GM23248 (cell line): Measurements from ENCODE around the gene SFN. TPM values are rescaled to one million over a fixed set of nuclear protein-coding genes. Genes with fewer than 3 reads are reported as not detected.
A peak's percentile ranks its signal among the peaks of the same experiment; 100 is the strongest.
"Not testable (repeated sequence)": the region's sequence is repeated elsewhere in the genome, so short reads cannot be mapped to it uniquely, and the experiment has no call there.

Experiments
- DNase-seq: peaks from one replicate; pipeline ENCODE4 v3.0.0-alpha.2; 2015
- H2AFZ ChIP-seq: fragments of 200-600 bp; sonication (generic); 2 replicates; pipeline ENCODE4 v1.6.1; 2016; ENCODE audit warnings: antibody characterized with exemption
- H3F3A ChIP-seq: fragments of 200-600 bp; sonication (generic); 2 replicates; pipeline ENCODE4 v1.6.1; 2016; ENCODE audit warnings: mild to moderate bottlenecking, antibody characterized with exemption, mixed run types; ENCODE audit not compliant: insufficient read depth
- H3K27ac ChIP-seq: fragments of 200-600 bp; sonication (generic); 2 replicates; pipeline ENCODE4 v1.5.1; 2016; ENCODE audit warnings: mild to moderate bottlenecking
- H3K27me3 ChIP-seq: fragments of 200-600 bp; sonication (generic); replicated peaks from 2 replicates; pipeline ENCODE4 v1.6.1; 2016; ENCODE audit warnings: mild to moderate bottlenecking; ENCODE audit not compliant: insufficient read depth
- H3K36me3 ChIP-seq: fragments of 200-600 bp; sonication (generic); 2 replicates; pipeline ENCODE4 v1.6.1; 2016; ENCODE audit warnings: low read depth, mild to moderate bottlenecking
- H3K4me1 ChIP-seq: fragments of 200-600 bp; sonication (generic); 2 replicates; pipeline ENCODE4 v1.6.1; 2016; ENCODE audit warnings: mild to moderate bottlenecking; ENCODE audit not compliant: insufficient read depth
- H3K4me2 ChIP-seq: fragments of 200-600 bp; sonication (generic); one replicate; pipeline ENCODE4 v1.6.1; 2016; ENCODE audit warnings: mild to moderate bottlenecking; ENCODE audit not compliant: unreplicated experiment
- H3K4me3 ChIP-seq: fragments of 200-600 bp; sonication (generic); 2 replicates; pipeline ENCODE4 v1.5.1; 2016; ENCODE audit warnings: mild to moderate bottlenecking
- H3K79me2 ChIP-seq: fragments of 200-600 bp; sonication (generic); 2 replicates; pipeline ENCODE4 v1.6.1; 2016; ENCODE audit warnings: mild to moderate bottlenecking; ENCODE audit not compliant: insufficient read depth
- H3K9ac ChIP-seq: fragments of 200-600 bp; sonication (generic); 2 replicates; pipeline ENCODE4 v1.6.1; 2016; ENCODE audit warnings: mild to moderate bottlenecking
- H3K9me2 ChIP-seq: fragments of 200-600 bp; sonication (generic); 2 replicates; pipeline ENCODE4 v1.6.1; 2016; ENCODE audit warnings: mixed run types, mild to moderate bottlenecking, moderate library complexity; ENCODE audit not compliant: insufficient read depth
- H3K9me3 ChIP-seq: fragments of 200-600 bp; sonication (generic); one replicate; pipeline ENCODE4 v1.6.1; 2017; ENCODE audit warnings: low read depth
- H4K20me1 ChIP-seq: fragments of 200-600 bp; sonication (generic); 2 replicates; pipeline ENCODE4 v1.6.0; 2016; ENCODE audit not compliant: insufficient read depth
- EZH2 ChIP-seq: fragments of 200-600 bp; sonication (generic); IDR thresholded peaks from 2 replicates; pipeline ENCODE4 v1.6.1; 2018; ENCODE audit warnings: antibody characterized with exemption, mild to moderate bottlenecking; ENCODE audit not compliant: insufficient read depth, poor library complexity, severe bottlenecking
- EZH2phosphoT487 ChIP-seq: fragments of 200-600 bp; sonication (generic); IDR thresholded peaks from 2 replicates; pipeline ENCODE4 v1.6.1; 2018; ENCODE audit warnings: antibody characterized with exemption, moderate library complexity, mild to moderate bottlenecking, low read depth; ENCODE audit not compliant: insufficient read depth
- WGBS, 2 experiments: methylation state at CpG; one replicate each; pipeline ENCODE4 v1.1.6; 2015 to 2017; ENCODE audit warnings: low lambda C conversion rate in 2 of 2, low coverage in 1 of 2; ENCODE audit errors: missing lambda C conversion rate in 2 of 2; 5-methylcytosine and 5-hydroxymethylcytosine counted together
- in situ Hi-C: fragments of 300-500 bp; cut with MboI; formaldehyde crosslinking; loops from 2 replicates; pipeline ENCODE4 v1.15.0; 2020
- polyA plus RNA-seq: library from polyadenylated mRNA; unstranded; fragments of >200 nt; fragmentation: Nextera tagmentation; extraction: Ambion mirVana; gene quantifications from 2 replicates; pipeline ENCODE4 v1.2.1, GENCODE V29; 2016
- total RNA-seq: library from RNA; depleted of rRNA; stranded (reverse); fragments of >200 nt; shearing (Covaris generic); gene quantifications from 2 replicates; pipeline ENCODE4 v1.2.3, GENCODE V29; 2014

The SFN gene
- total and polyA plus RNA-seq, 2 experiments from 2014 or later: not detected

DNA sequence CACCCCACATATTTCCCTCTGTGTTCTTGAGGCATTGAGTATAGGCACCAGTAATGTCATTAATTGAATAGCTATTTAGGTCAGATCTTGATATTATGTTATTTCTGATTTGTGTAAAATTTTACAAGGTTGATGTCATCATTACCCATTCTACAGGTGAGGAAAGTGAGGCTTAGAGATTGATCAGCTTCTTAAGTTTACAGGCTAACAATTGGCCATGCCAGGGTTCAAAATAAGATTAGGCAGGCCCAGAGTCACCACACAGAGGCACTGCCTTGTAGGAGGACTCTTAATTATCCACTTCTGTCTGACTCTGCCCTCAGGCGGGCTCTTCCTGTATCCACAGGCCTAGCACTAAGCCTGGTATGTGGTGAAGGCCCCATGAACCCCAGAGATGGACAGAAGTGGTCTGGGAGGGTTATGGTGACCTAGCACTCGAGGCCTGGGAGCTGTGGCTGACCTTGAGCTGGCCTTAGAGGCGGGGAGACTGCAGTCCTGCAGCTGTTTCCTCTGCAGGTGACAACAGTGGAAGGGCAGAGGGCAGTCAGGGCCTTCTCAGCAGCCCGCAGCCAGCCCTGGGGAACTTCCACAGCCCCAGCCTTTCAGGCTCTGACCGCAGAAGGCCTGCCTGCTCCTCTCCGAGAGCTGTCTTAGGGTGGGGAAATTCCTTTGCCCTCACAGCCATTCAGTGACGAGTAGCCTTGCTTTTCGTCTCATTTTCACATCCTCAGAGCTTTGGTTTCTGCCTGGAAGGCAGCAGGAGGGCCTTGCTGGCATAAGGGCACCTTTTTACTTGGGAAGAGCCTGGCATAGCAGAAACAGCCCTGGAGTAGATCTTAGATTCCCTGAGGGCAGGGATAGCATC lies 24.2 kb upstream of the SFN start:
- TF ChIP-seq EZH2phosphoT487 (no peak), EZH2 (no peak)
- no peak for DNase-seq
- no peak overlapping the region for H3K9ac ChIP-seq
- 81 to 85% methylated on average over 8 of the region's 8 CpGs for WGBS, 2 experiments
- no peak overlapping the region for H3K27ac ChIP-seq
- H4K20me1 ChIP-seq: no peaks in the 10 kb centered on the region
- H2AFZ ChIP-seq: no peak overlapping the region
- H3K27me3 ChIP-seq: no peaks in the 10 kb centered on the region
- no peaks in the 10 kb centered on the region for H3F3A ChIP-seq
- no peaks in the 10 kb centered on the region for H3K9me3 ChIP-seq
- no peaks in the 10 kb centered on the region for H3K79me2 ChIP-seq
- no peaks in the 10 kb centered on the region for H3K4me1 ChIP-seq
- in situ Hi-C loops: no loop called here
- H3K36me3 ChIP-seq: peaks cover 4% of the 10 kb centered on the region; the same call in 1 of the 2 replicates
- no peak overlapping the region for H3K4me3 ChIP-seq
- H3K4me2 ChIP-seq: no peak overlapping the region
- no peaks in the 10 kb centered on the region for H3K9me2 ChIP-seq

GRCh38 chr1:26839339-26839722 lies 23.6 kb upstream of the SFN start:
- TF ChIP-seq EZH2phosphoT487: no peak
- TF ChIP-seq EZH2: no peak
- Histone ChIP-seq H3F3A (no peaks in the 10 kb centered on the region), H3K36me3 (peaks cover 4% of the 10 kb centered on the region; the same call in 1 of the 2 replicates), H4K20me1 (no peaks in the 10 kb centered on the region), H3K27me3 (no peaks in the 10 kb centered on the region), H2AFZ (no peak overlapping the region), H3K4me3 (no peak overlapping the region), H3K79me2 (no peaks in the 10 kb centered on the region; the same call in 1 of the 2 replicates), H3K9me3 (no peaks in the 10 kb centered on the region), H3K4me1 (no peaks in the 10 kb centered on the region), H3K9me2 (no peaks in the 10 kb centered on the region), H3K4me2 (no peak overlapping the region), H3K9ac (no peak overlapping the region), H3K27ac (no peak overlapping the region)
- 96 to 100% methylated on average over 1 of the region's 1 CpG for WGBS, 2 experiments
- DNase-seq: no peak
- in situ Hi-C loops: no loop called here

DNA sequence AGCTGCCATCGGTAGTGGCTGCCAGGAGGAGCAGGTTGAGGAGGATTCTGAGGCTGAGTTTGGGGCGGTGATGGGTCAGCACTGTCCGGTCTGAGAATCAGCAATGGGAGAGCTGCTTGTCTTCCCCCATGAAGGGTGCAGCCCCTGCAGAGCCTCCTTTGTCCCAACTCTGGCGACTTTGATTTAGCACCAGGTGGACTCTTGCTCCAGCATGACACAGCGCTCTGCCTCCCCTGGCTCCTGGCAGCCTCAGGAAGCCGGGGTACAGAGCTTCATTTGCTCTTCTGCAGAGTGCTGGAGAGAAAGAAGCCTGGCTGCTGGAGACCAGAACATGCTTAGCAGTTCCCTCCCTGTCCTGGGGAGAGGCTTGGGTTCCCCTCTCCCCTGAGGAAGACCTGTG lies 23.2 kb upstream of the SFN start:
- in situ Hi-C loops: no loop called here

GRCh38 chr1:26844424-26845196 lies 18.3 kb upstream of the SFN start:
- Histone ChIP-seq H2AFZ (no peak overlapping the region), H3K4me3 (no peak overlapping the region), H3F3A (peaks cover 23% of the 10 kb centered on the region), H3K36me3 (peaks cover 4% of the 10 kb centered on the region; the same call in 1 of the 2 replicates), H3K27ac (no peak overlapping the region), H3K4me2 (no peak overlapping the region), H4K20me1 (no peaks in the 10 kb centered on the region), H3K9ac (no peak overlapping the region), H3K9me3 (no peaks in the 10 kb centered on the region), H3K27me3 (no peaks in the 10 kb centered on the region), H3K79me2 (no peaks in the 10 kb centered on the region; the same call in 1 of the 2 replicates), H3K4me1 (peaks cover 15% of the 10 kb centered on the region), H3K9me2 (no peaks in the 10 kb centered on the region)
- TF ChIP-seq EZH2 (no peak), EZH2phosphoT487 (no peak)
- 82 to 89% methylated on average over 13 of the region's 13 CpGs for WGBS, 2 experiments
- in situ Hi-C loops: no loop called here
- DNase-seq: no peak

More for the DNA sequence above, 23.2 kb upstream of the SFN start:
- H3K9me3 ChIP-seq: no peaks in the 10 kb centered on the region
- H2AFZ ChIP-seq: no peak overlapping the region
- no peak for DNase-seq
- no peak for TF ChIP-seq EZH2
- no peak for TF ChIP-seq EZH2phosphoT487
- no peaks in the 10 kb centered on the region for H4K20me1 ChIP-seq
- no peaks in the 10 kb centered on the region; the same call in 1 of the 2 replicates for H3K79me2 ChIP-seq
- H3K4me2 ChIP-seq: no peak overlapping the region
- no peak overlapping the region for H3K9ac ChIP-seq
- H3K36me3 ChIP-seq: peaks cover 4% of the 10 kb centered on the region; the same call in 1 of the 2 replicates
- H3F3A ChIP-seq: no peaks in the 10 kb centered on the region
- no peaks in the 10 kb centered on the region for H3K27me3 ChIP-seq
- WGBS, 2 experiments: 91 to 95% methylated on average over 5 to 6 of the region's 6 CpGs
- H3K9me2 ChIP-seq: no peaks in the 10 kb centered on the region
- H3K4me3 ChIP-seq: no peak overlapping the region
- no peaks in the 10 kb centered on the region for H3K4me1 ChIP-seq
- H3K27ac ChIP-seq: no peak overlapping the region

DNA sequence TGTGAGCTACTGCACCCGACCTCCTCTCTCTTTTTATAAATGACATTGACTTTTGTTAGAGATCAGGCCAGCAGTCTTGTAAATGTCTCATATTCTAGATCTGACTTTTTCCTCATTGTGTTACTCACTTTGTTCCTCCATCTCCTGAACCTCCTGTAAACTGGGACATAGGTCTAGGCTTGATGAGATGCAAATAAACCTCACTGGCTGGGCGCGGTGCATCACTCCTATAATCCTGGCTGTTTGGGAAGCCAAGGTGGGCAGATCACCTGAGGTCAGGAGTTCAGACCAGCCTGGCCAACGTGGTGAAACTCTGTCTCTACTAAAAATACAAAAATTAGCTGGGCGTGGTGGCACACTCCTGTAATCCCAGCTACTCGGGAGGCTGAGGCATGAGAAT lies 15.1 kb upstream of the SFN start:
- H3K9me2 ChIP-seq, H2AFZ ChIP-seq, H3K79me2 ChIP-seq, H3K27me3 ChIP-seq, DNase-seq, H3K4me2 ChIP-seq, in situ Hi-C loops, H3K4me3 ChIP-seq, H3K9me3 ChIP-seq, H3K36me3 ChIP-seq, H4K20me1 ChIP-seq: not testable (repeated sequence)
- H3F3A ChIP-seq: peaks cover 26% of the 10 kb centered on the region
- H3K9ac ChIP-seq: peak overlapping the region; percentile 77; the same call in 1 of the 2 replicates
- 84% methylated on average over 6 of the region's 6 CpGs for WGBS, 2 experiments
- H3K4me1 ChIP-seq: peaks cover 18% of the 10 kb centered on the region
- H3K27ac ChIP-seq: peak overlapping the region; percentile 94; the same call in 1 of the 2 replicates
